DOHH2 (cell line): ENCODE data around the gene HVCN1.

Source experiments
- CTCF ChIP-seq: fragments of 200-600 bp; sonication (generic); IDR thresholded peaks from one replicate; pipeline ENCODE4 v1.5.1; 2014; ENCODE audit warnings: antibody characterized with exemption, mild to moderate bottlenecking, low read depth, low read length; ENCODE audit not compliant: poor library complexity, severe bottlenecking
- EZH2phosphoT487 ChIP-seq: fragments of 200-600 bp; sonication (generic); IDR thresholded peaks from 2 replicates; pipeline ENCODE4 v1.6.1; 2017; ENCODE audit warnings: borderline replicate concordance, mild to moderate bottlenecking, antibody characterized with exemption, low read length, moderate library complexity, mixed read lengths

DNA sequence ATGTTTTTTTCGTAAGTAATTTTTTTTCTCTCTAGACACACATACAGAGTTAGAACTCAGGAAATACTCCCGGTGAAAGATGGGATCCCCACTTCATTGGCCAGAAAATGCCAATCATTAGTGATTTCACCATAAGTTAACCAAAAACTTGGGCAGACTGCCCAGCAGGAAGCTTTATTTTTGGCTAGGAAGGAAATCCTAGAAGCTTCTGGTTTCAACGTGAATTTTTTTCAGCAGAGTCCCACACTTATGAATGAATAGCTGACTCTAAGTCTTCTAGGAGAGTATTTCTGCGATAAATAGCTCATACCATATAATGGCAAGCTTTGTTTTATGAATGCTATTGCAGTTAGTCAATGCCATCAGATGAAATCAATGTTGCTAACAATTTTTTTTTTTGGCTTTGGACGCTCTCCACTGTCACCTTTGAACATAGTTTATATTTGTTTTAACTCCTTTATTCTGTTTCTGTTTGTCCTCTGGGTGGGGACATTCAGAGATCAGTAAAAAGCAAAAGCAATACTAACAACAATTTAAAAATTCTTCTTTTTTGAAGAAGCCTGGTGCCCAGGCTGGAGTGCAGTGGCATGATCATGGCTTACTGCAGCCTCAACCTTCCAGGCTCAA, 44.3 kb upstream of the HVCN1 start:
- TF ChIP-seq EZH2phosphoT487 (no peak), CTCF (no peak)
